ACHN (cell line): ENCODE measurements around the gene KRT6A.

Experiments
- DNase-seq: peaks from one replicate; pipeline ENCODE4 v3.0.0-alpha.2; 2015
- in situ Hi-C: cut with HindIII; loops from 2 replicates; pipeline ENCODE4 v1.10.0; 2017; ENCODE audit warnings: low sequenced_read_pairs, low pct_ligation_motif_present, low pct_unique_long_range_greater_than_20kb

Gene KRT6A

DNA sequence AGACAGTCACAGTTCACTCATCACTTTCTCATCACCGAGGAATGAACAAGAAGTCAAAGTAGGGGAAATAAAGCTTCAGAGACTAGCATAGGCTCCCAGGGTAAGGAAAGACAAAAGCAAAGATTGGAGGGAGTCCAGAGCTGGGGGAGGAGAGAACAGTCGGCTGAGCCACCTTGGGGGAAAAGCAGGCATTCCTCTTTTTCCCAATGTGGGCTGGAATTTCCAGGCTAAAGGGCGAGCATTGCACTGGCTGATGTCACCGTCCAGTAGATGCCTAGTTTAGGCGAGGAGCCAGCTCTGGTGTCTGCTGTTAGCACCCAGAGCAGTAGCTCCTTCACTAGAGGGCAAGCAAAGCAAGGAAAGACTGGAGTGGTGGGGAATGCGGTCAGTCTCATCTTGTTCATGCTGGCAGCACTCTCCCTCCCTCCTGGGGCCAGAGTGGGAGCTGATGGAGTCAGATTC, 50.4 kb downstream of the KRT6A start:
- peak; percentile 86 for DNase-seq
- in situ Hi-C loops, result no loop called here

DNA sequence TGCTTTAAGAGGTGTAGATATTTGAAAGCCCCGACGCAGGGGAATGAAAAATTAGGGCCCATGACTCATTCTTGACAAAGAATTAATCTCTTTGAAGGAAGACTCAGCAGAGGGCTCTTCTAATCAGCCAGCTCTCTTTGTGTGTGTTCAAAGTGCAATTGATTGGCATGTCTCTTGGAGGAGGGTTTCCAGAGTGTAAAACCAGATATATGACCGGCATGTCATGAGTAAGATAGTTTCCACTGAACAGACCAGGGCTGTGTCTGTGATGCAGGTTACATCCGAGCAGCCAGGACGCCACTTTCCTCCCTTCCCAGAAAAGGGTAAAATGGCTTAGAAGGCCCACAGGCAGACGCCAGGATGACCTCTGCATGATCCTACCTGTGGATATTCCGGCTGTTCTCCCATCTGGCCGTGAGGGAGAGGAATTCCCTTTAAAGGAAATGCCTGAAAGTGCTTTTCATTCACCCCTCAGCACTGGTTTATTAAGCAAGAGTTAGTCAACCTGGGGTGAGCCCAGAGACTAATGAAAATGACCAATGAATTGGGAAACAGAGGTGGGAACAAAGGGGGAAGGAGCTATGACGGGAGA, 51.6 kb downstream of the KRT6A start:
- DNase-seq, result no peak
- in situ Hi-C loops, result no loop called here

DNA sequence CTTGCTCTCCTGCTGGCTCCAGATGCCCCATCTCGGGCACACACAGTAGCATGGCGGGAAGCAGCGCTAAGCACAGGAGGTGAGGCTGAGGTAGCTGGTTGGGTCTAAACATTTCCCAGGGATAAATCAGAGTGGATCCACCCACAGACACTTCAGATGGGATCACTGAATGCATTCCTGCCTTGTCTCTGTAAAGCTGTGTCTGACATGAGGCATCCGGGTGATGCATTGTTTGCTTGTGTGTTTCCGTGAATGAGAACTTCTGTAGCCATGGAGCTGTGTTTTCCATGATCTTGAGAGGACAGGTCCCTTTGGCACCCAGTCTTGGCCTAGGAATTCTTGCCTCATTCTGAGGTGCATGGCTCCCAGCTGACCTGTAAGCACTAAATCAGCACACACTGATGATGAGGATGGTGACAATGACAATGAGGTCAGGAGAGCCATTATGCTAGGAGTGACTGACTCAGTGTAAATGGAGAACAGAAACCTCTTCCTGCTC, 52.2 kb downstream of the KRT6A start:
- no peak for DNase-seq
- in situ Hi-C loops, result no loop called here

DNA sequence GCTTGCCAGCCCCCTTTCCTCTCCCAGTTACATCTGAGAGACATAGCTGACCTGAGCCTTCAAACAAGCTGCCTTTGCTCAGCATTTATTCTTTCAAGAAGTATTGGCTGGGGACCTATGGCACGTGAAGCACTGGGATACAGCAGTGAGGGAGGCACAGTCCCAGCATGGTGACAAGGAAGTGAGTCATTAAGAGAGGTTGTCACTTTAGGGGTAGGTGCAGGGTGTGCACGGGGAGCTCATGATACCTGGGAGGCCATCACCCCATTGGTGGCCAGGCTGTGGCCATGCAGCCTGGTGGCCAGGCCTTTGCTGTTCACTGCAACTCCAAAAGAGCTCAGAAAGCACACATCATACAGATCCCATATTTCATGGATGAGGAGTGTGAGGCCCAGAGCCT, 53.2 kb downstream of the KRT6A start:
- no peak for DNase-seq
- in situ Hi-C loops, result no loop called here

DNA sequence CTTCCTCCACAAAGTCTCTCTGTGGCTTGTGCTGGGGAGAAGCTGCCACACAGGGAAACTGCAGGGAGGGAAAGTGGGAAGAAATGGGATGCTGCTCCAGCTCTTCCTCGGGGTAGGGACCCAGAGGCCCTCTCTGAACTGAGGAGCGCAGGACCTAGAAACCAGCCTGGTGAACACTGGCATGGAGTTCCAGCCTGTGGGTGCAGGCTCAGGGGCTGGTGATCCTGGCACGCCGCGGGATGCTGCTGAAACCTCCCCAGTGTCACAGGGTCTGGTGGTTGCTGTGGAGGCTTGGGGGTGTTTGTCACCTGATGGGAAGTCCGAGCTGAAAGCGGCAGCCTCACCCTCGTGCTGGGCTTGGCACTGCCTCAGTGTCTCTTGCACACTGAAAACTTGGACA, 53.6 kb downstream of the KRT6A start:
- DNase-seq, result no peak
- in situ Hi-C loops, result no loop called here

DNA sequence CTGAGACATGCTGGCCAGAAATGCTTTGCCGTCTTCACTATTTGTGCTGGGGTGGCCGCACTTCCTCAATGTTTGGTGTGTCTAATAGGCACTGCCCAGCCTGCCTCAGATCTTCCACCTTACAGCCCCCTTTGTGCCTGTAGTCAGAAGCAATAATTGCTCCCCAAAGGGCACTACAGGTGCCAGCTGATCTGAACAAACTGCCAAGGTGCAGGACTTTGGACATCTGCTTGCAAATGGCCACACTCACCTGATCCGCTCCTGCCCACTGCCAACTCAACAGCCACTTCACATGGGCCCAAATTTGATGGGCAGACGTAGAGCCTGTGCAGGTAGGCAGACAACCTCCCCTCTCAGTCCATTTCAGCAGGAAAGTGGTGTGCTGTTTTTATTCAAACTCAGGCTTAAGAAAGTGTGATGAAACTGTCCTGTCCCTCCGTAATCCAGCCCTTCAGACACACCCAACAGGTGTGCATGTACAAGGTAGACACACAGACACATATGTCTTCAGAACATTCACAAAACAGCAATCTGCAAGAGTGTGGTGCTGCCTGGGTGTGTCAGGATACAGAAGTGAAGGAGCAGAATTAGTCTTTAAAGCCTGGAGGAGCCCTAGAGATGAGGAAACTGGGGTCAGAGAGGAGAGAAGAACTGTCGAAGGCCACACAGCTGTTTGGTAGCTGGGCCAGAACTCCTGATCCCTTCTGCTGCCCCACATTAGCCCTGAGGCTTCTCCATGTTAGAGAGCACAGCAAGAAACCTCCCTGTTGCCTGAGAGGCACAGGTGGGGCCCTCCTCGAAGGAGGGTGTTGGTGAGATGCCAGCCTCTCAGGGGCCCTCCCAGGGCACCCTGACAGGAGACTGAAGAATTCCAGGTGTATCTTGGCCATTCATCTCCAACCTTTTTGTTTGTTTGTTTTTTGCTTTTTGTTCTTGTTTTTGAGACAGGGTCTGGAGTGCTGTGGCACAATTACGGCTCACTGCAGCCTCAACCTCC, 54.5 kb downstream of the KRT6A start:
- in situ Hi-C loops, result no loop called here
- DNase-seq, result no peak

DNA sequence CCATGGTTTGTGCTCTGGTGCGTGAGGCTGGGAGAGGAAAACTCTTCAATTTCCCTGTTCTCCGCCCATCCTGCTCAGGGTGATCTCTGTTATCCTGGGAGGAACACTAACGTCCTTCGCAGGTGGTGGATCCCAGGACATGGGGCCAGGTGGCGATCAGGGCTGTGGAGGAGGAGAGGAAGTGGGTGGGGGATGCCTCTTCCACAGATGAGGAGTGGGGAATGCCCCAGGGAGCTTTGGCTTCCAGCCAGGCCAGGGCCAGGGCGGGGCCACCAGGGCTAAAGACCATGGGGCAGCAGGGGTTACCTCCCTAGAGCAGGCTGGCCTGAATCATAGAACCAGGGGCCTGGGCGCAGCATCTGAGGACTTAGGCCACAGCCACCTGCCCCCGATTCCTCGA, 55.5 kb downstream of the KRT6A start:
- in situ Hi-C loops, result no loop called here
- DNase-seq, result no peak
